ENCODE results near the gene COX4I1. TPM values are rescaled to one million over a fixed set of nuclear protein-coding genes. Genes with fewer than 3 reads are reported as not detected.

COX4I1 gene
- total RNA-seq, result 341 to 345 TPM (median 344 TPM) in 3 replicates
- long read RNA-seq, transcript COX4I1-201 (5 exons, 708 nt), result major isoform, 241 of 274 reads
- long read RNA-seq, transcript COX4I1-215 (3 exons, 2,271 nt), result minor isoform, 8 of 274 reads
- long read RNA-seq, partial matches to known transcripts, result 8 of 274 reads
- long read RNA-seq, other reads (novel, unspliced or antisense), result 8 of 274 reads

DNA sequence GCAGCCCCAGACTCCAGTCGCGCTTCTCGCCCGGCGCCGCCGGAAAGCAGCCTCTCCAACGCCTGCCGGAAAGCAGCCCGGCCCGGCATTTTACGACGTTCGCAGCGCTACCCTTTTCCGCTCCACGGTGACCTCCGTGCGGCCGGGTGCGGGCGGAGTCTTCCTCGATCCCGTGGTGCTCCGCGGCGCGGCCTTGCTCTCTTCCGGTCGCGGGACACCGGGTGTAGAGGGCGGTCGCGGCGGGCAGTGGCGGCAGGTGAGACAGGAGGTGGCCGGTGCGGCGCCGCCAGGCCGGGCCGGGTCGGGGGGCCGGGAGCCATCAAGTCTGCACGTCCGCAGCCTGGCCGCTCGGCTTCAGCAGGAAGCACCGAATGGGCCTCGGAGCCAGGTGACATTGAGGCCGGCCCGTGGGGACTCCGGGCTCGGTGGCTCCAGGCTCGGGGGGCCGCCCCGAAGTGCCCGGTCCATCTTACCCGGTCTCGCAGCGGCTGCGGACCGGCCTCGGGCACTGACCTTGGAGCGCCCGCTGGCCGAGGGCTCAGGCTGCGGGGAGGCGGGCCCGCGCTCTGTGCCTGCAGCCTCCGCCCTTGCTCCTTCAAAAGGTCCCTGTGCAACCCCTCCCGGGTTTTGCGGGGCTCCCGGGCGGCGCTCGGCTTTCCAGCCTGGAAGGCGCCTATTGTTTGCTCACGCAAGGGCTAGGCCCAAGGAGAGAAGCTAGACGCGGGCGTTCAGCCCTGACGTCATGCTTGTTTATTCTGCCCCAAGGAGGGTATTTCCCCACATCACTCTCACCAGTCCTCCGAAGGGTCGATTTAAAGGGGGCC lies at the start of gene COX4I1, which contains the start of gene EMC8:
Gene COX4I1, plus strand, starts transcription at position 199 of the 824 bp plus-strand sequence. CDS start 1,511 bp downstream, outside the sequence.
Gene EMC8, minus strand, starts transcription at position 48 of the 824 bp plus-strand sequence. CDS start 249 bp downstream, outside the sequence.
- Mint-ChIP-seq H3K27ac (ENCODE audit: unreplicated experiment) (peak within 1 kb of the TSS; percentile 96), H3K9me3 (ENCODE audit: low read depth) (no peaks in the 10 kb centered on the region), H3K36me3 (ENCODE audit: low read depth) (peaks cover 31% of the 10 kb centered on the region), H3K4me3 (ENCODE audit: unreplicated experiment) (peak within 1 kb of the TSS; percentile 85), H3K4me1 (ENCODE audit: low read depth) (peaks cover 43% of the 10 kb centered on the region), H3K27me3 (ENCODE audit: low read depth) (no peaks in the 10 kb centered on the region)
- TF ChIP-seq CTCF (IDR thresholded peaks at IDR 0.05), result no peak
- peak; percentile 98 for DNase-seq (ENCODE audit: low spot score)

DNA sequence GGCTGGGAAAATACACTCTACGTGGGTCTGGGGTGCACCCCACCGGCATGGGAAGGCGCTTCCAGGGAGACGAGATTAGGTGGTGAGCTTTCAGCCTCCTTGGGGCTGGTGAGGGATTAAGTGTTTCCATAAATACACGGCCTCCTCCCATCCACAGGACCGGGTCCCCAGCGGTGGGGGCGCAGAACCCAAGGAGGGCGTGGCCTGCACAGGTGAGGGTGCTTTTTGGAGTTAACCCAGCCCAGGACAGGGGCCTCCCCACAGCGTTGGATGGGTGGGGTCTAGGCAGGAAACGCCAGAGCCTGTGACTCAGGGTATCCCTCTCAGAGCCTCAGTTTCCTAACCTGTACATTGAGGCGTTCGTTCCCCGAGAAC lies 49.7 kb upstream of the COX4I1 start:
- Mint-ChIP-seq H3K4me3 (ENCODE audit: unreplicated experiment) (peak overlapping the region; percentile 74), H3K27me3 (ENCODE audit: low read depth) (peaks cover 11% of the 10 kb centered on the region), H3K9me3 (ENCODE audit: low read depth) (no peaks in the 10 kb centered on the region), H3K36me3 (ENCODE audit: low read depth) (no peaks in the 10 kb centered on the region), H3K27ac (ENCODE audit: unreplicated experiment) (no peak overlapping the region), H3K4me1 (ENCODE audit: low read depth) (peaks cover 21% of the 10 kb centered on the region)
- no peak for TF ChIP-seq CTCF (IDR thresholded peaks at IDR 0.05)
- DNase-seq (ENCODE audit: low spot score), result no peak

DNA sequence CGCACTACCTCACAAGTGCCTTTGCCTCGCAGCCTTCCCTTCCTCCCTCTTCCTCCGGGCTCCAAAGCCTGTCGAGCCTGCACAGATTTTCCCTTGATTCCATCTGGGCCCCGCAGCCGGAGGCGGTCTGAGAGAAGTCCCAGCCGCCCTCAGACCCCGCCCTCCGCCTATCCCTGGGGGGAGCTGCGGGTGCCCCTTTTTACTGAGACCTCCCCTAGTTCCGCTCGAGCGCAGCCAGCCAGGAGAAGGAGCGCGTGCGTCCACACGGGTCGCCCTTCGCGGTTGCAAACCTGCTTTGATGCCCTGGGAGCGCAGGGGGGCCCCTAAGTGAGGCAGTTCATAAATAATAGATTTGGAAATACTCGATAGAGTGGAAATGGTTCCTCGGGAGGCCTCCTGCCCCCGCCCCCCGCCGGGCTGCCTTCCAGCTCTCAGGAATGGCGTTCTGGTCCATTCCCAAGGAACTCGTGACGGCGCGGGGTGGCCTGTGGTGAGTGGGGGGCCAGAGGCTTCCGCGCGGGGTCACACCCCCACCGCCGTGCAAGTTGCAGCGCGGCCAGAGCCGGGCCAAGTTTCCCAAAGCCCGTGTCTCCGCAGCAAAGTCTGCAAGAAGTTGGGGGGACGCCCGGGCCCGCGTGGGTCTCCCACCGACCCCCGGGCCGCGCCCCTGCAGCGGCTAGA lies 49.2 kb upstream of the COX4I1 start:
- Mint-ChIP-seq H3K27ac (ENCODE audit: unreplicated experiment) (no peak overlapping the region), H3K4me1 (ENCODE audit: low read depth) (peaks cover 21% of the 10 kb centered on the region), H3K36me3 (ENCODE audit: low read depth) (no peaks in the 10 kb centered on the region), H3K4me3 (ENCODE audit: unreplicated experiment) (peak overlapping the region; percentile 74), H3K27me3 (ENCODE audit: low read depth) (peaks cover 11% of the 10 kb centered on the region), H3K9me3 (ENCODE audit: low read depth) (no peaks in the 10 kb centered on the region)
- no peak for DNase-seq (ENCODE audit: low spot score)
- peak; percentile 6 for TF ChIP-seq CTCF (IDR thresholded peaks at IDR 0.05)

GRCh38 chr16:85750827-85751697 lies 48.4 kb upstream of the COX4I1 start, which contains the start of gene C16orf74:
TSS of gene C16orf74 (minus strand) at chr16:85751096. CDS start at chr16:85735217, 15,879 bp downstream.
- Mint-ChIP-seq H3K4me3 (ENCODE audit: unreplicated experiment) (peak within 1 kb of the TSS; percentile 74), H3K4me1 (ENCODE audit: low read depth) (peaks cover 21% of the 10 kb centered on the region), H3K9me3 (ENCODE audit: low read depth) (no peaks in the 10 kb centered on the region), H3K27me3 (ENCODE audit: low read depth) (peaks cover 7% of the 10 kb centered on the region), H3K27ac (ENCODE audit: unreplicated experiment) (no peak within 1 kb of the TSS), H3K36me3 (ENCODE audit: low read depth) (no peaks in the 10 kb centered on the region)
- TF ChIP-seq CTCF (IDR thresholded peaks at IDR 0.05), result peak; percentile 2
- no peak for DNase-seq (ENCODE audit: low spot score)
